Activated T-helper 17 cell treated with anti-CD3 and anti-CD28 coated beads, Interleukin-2, amount 50 U/mL, for 72 hours (primary cell): ENCODE results near the gene CCDC3. TPM values are rescaled to one million over a fixed set of nuclear protein-coding genes. Genes with fewer than 3 reads are reported as not detected.
"Not testable (repeated sequence)": the region's sequence is repeated elsewhere in the genome, so short reads cannot be mapped to it uniquely, and the experiment has no call there.

Source experiments
- ATAC-seq: fragments of 150-1000 bp; cut with Tn5 transposase; replicated peaks from 2 replicates; pipeline ENCODE4 v1.10.0; 2021; ENCODE audit warnings: mild to moderate bottlenecking, moderate library complexity
- H3K27ac Mint-ChIP-seq: one replicate; pipeline ENCODE4 v1.8.0; 2022; ENCODE audit warnings: mixed read lengths
- H3K27me3 Mint-ChIP-seq: one replicate; pipeline ENCODE4 v1.8.0; 2022; ENCODE audit warnings: mixed read lengths
- H3K36me3 Mint-ChIP-seq: one replicate; pipeline ENCODE4 v1.8.0; 2022; ENCODE audit warnings: low read depth, mild to moderate bottlenecking, mixed read lengths
- H3K4me1 Mint-ChIP-seq: one replicate; pipeline ENCODE4 v1.8.0; 2022; ENCODE audit warnings: mixed read lengths
- H3K4me3 Mint-ChIP-seq: one replicate; pipeline ENCODE4 v1.8.0; 2022; ENCODE audit warnings: mild to moderate bottlenecking, mixed read lengths
- H3K9me3 Mint-ChIP-seq: one replicate; pipeline ENCODE4 v1.8.0; 2022; ENCODE audit warnings: mixed read lengths
- total RNA-seq, 2 donors: library from RNA; stranded (reverse); gene quantifications; one replicate each; pipeline ENCODE4 v1.2.3, GENCODE V29; 2022

CCDC3 gene
- total RNA-seq, 2 donors from 2014 or later: 0.26 to 2.5 TPM

DNA sequence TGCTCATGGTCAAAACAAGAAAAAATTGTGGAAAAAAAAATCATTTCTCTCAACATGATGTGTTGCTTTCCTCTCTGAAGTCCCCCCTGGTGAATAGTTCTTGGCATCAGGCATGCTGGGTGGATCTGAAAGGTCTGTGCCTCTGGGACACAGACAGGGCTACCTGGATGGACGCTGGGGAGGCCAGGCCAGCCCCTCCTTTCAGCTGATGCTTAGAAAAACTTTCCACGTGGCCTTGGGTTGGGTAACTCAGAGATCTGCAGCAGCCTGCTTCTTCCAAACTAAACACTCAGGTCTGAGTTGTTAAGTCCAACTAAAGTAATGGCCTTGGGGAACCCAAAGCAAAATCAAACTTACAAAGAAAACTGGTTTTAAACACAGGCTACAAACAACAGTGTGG, 113.0 kb downstream of the CCDC3 start:
- Mint-ChIP-seq H3K4me1 (no peaks in the 10 kb centered on the region), H3K36me3 (no peaks in the 10 kb centered on the region), H3K4me3 (no peak overlapping the region), H3K9me3 (peaks cover 8% of the 10 kb centered on the region), H3K27me3 (peaks cover 12% of the 10 kb centered on the region), H3K27ac (no peak overlapping the region)
- no peak for ATAC-seq

GRCh38 chr10:12887780-12888179, 113.7 kb downstream of the CCDC3 start:
- H3K36me3 Mint-ChIP-seq: no peaks in the 10 kb centered on the region
- H3K27ac Mint-ChIP-seq: no peak overlapping the region
- ATAC-seq: no peak
- no peaks in the 10 kb centered on the region for H3K4me1 Mint-ChIP-seq
- H3K27me3 Mint-ChIP-seq: peaks cover 15% of the 10 kb centered on the region
- no peak overlapping the region for H3K4me3 Mint-ChIP-seq
- H3K9me3 Mint-ChIP-seq: peaks cover 6% of the 10 kb centered on the region

GRCh38 chr10:12884851-12885250, 116.7 kb downstream of the CCDC3 start:
- no peaks in the 10 kb centered on the region for H3K4me1 Mint-ChIP-seq
- peaks cover 27% of the 10 kb centered on the region for H3K27me3 Mint-ChIP-seq
- H3K9me3 Mint-ChIP-seq: peaks cover 6% of the 10 kb centered on the region
- H3K4me3 Mint-ChIP-seq: no peak overlapping the region
- ATAC-seq: no peak
- H3K36me3 Mint-ChIP-seq: no peaks in the 10 kb centered on the region
- no peak overlapping the region for H3K27ac Mint-ChIP-seq

- no peak overlapping the region for H3K4me3 Mint-ChIP-seq
- ATAC-seq: no peak
- no peaks in the 10 kb centered on the region for H3K36me3 Mint-ChIP-seq
- H3K27ac Mint-ChIP-seq: no peak overlapping the region
- H3K9me3 Mint-ChIP-seq: peaks cover 6% of the 10 kb centered on the region
- no peaks in the 10 kb centered on the region for H3K4me1 Mint-ChIP-seq
- peaks cover 40% of the 10 kb centered on the region for H3K27me3 Mint-ChIP-seq
These were observed 121.1 kb downstream of the CCDC3 start for GRCh38 chr10:12880423-12880822.

DNA sequence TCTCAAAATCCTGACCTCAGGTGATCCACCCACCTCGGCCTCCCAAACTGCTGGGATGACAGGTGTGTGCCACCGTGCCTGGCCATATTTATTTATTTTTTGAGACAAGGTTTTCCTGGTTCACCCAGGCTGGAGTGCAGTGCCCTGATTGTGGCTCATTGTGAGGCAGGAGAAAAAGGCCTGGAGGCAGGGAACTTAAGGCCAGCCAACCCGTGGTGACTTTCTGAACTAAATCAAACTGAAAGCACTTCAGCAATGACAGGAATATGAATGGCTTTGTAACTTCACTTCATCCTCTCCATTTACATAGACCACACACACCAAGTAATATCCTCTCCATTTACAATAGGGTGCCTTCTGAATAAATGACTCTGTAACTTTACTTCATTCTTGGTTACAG, 124.4 kb downstream of the CCDC3 start:
- no peak overlapping the region for H3K4me3 Mint-ChIP-seq
- no peak for ATAC-seq
- no peaks in the 10 kb centered on the region for H3K36me3 Mint-ChIP-seq
- H3K27me3 Mint-ChIP-seq: peaks cover 27% of the 10 kb centered on the region
- no peaks in the 10 kb centered on the region for H3K9me3 Mint-ChIP-seq
- no peaks in the 10 kb centered on the region for H3K4me1 Mint-ChIP-seq
- H3K27ac Mint-ChIP-seq: no peak overlapping the region

DNA sequence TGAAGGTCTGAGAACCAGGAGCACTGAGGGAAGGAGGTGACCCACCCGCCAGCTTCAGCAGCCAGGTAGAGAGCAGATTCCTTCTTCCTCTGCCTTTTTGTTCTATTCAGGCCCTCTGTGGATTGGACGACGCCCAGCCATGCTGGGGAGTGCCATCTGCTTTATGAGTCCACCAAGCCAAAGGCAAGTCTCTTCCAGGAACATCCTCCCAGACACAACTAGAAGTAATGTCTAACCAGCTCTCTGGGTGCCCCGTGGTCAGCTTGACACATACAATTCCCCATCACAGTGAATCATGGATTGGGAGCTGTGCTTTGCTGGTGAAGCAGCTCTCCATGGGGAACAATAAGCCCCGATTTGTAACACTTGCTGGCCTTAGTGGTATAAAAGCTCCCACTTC, 125.2 kb downstream of the CCDC3 start:
- Mint-ChIP-seq H3K36me3 (no peaks in the 10 kb centered on the region), H3K27me3 (peaks cover 21% of the 10 kb centered on the region), H3K4me1 (no peaks in the 10 kb centered on the region), H3K27ac (no peak overlapping the region), H3K9me3 (no peaks in the 10 kb centered on the region), H3K4me3 (no peak overlapping the region)
- ATAC-seq: no peak

GRCh38 chr10:12875100-12875499, 126.4 kb downstream of the CCDC3 start:
- no peak overlapping the region for H3K27ac Mint-ChIP-seq
- H3K36me3 Mint-ChIP-seq: no peaks in the 10 kb centered on the region
- H3K4me1 Mint-ChIP-seq: no peaks in the 10 kb centered on the region
- peaks cover 21% of the 10 kb centered on the region for H3K27me3 Mint-ChIP-seq
- H3K9me3 Mint-ChIP-seq: no peaks in the 10 kb centered on the region
- ATAC-seq: no peak
- no peak overlapping the region for H3K4me3 Mint-ChIP-seq

GRCh38 chr10:12874501-12874900, 127.0 kb downstream of the CCDC3 start:
- Mint-ChIP-seq H3K4me3 (no peak overlapping the region), H3K27me3 (peaks cover 21% of the 10 kb centered on the region), H3K36me3 (no peaks in the 10 kb centered on the region), H3K27ac (no peak overlapping the region), H3K4me1 (no peaks in the 10 kb centered on the region), H3K9me3 (no peaks in the 10 kb centered on the region)
- no peak for ATAC-seq

GRCh38 chr10:12873172-12873571, 128.3 kb downstream of the CCDC3 start:
- Mint-ChIP-seq H3K4me1 (no peaks in the 10 kb centered on the region), H3K9me3 (no peaks in the 10 kb centered on the region), H3K27ac (no peak overlapping the region), H3K36me3 (no peaks in the 10 kb centered on the region), H3K4me3 (no peak overlapping the region), H3K27me3 (peaks cover 9% of the 10 kb centered on the region)
- no peak for ATAC-seq

- no peak overlapping the region for H3K4me3 Mint-ChIP-seq
- H3K4me1 Mint-ChIP-seq: no peaks in the 10 kb centered on the region
- no peaks in the 10 kb centered on the region for H3K36me3 Mint-ChIP-seq
- no peak for ATAC-seq
- H3K9me3 Mint-ChIP-seq: no peaks in the 10 kb centered on the region
- peaks cover 4% of the 10 kb centered on the region for H3K27me3 Mint-ChIP-seq
- H3K27ac Mint-ChIP-seq: no peak overlapping the region
These were observed 128.9 kb downstream of the CCDC3 start for GRCh38 chr10:12872577-12872976.

GRCh38 chr10:12869427-12869826, 132.1 kb downstream of the CCDC3 start:
- Mint-ChIP-seq H3K27me3 (peaks cover 3% of the 10 kb centered on the region), H3K27ac (no peak overlapping the region), H3K36me3 (no peaks in the 10 kb centered on the region), H3K4me3 (no peak overlapping the region), H3K4me1 (no peaks in the 10 kb centered on the region), H3K9me3 (no peaks in the 10 kb centered on the region)
- no peak for ATAC-seq

DNA sequence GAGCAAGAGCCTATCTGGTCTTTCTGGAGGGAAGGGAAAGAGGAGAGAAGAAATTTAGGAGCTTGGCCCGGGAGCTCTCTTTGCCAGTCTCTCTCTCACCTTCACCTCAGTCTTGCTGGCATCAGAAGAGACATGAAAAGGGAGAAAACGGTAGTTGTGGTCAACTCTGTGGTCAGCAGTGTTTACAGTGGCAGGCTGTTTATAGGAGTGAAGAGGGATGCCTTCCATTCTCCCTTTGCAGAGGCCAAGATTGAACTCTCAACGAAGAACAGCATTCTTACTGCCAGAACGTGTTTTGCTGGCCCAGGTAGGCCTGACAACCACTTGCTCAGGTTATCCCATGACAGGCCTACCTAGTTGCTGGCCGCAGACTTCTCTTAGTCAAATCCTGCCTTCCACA, 133.3 kb downstream of the CCDC3 start:
- Mint-ChIP-seq H3K27me3 (no peaks in the 10 kb centered on the region), H3K4me1 (no peaks in the 10 kb centered on the region), H3K27ac (peak overlapping the region; percentile 10), H3K4me3 (no peak overlapping the region), H3K36me3 (no peaks in the 10 kb centered on the region), H3K9me3 (no peaks in the 10 kb centered on the region)
- ATAC-seq: no peak

DNA sequence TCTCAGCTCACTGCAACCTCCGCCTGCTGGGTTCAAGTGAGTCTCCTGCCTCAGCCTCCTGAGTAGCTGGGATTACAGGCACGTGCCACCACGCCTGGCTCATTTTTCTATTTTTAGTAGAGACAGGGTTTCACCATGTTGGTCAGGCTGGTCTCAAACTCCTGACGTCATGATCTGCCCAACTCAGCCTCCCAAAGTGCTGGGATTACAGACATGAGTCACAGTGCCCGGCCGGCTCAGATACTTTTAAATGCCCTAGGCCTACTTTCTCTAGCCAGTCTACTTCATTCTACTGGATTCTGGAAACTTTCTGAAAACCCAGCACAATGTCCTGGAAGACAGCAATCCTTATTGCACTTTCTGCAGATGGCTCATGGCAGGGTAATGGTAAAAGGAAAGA, 136.0 kb downstream of the CCDC3 start:
- H3K4me3 Mint-ChIP-seq, H3K27me3 Mint-ChIP-seq, H3K27ac Mint-ChIP-seq, H3K36me3 Mint-ChIP-seq, H3K9me3 Mint-ChIP-seq, ATAC-seq, H3K4me1 Mint-ChIP-seq: not testable (repeated sequence)

GRCh38 chr10:12862459-12862858, 139.1 kb downstream of the CCDC3 start:
- Mint-ChIP-seq H3K27me3 (peaks cover 14% of the 10 kb centered on the region), H3K36me3 (no peaks in the 10 kb centered on the region), H3K27ac (no peak overlapping the region), H3K4me3 (no peak overlapping the region), H3K4me1 (no peaks in the 10 kb centered on the region), H3K9me3 (no peaks in the 10 kb centered on the region)
- no peak for ATAC-seq

- Mint-ChIP-seq H3K36me3 (no peaks in the 10 kb centered on the region), H3K4me1 (no peaks in the 10 kb centered on the region), H3K4me3 (no peak overlapping the region), H3K27ac (no peak overlapping the region), H3K27me3 (peaks cover 30% of the 10 kb centered on the region), H3K9me3 (no peaks in the 10 kb centered on the region)
- ATAC-seq: no peak
These were observed 146.5 kb downstream of the CCDC3 start for GRCh38 chr10:12854988-12855387.

DNA sequence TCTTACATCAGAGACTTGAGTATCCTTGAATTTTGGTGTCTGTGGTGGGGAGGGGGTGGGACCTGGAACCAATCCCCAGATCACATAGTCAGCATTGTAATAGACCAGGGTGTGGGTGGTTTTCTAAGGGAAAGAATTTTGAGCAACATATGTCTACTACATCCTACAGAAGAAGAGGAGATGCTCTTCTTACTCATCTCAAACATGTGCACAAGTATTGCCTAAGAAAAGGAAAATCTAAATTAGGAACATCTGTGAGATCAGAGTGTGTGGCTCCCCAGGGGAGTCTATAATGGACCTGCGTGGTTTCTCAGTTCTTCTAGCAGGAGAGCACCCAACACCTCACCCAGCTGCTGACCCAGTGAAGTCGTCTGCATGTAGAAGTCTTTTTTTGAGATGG, 148.8 kb downstream of the CCDC3 start:
- H3K27ac Mint-ChIP-seq: no peak overlapping the region
- H3K9me3 Mint-ChIP-seq: no peaks in the 10 kb centered on the region
- peaks cover 26% of the 10 kb centered on the region for H3K27me3 Mint-ChIP-seq
- no peaks in the 10 kb centered on the region for H3K4me1 Mint-ChIP-seq
- H3K36me3 Mint-ChIP-seq: no peaks in the 10 kb centered on the region
- ATAC-seq: no peak
- H3K4me3 Mint-ChIP-seq: no peak overlapping the region
